HG02798 (cell line): ENCODE measurements around the gene SCARF2.
"Not testable (repeated sequence)": the region's sequence is repeated elsewhere in the genome, so short reads cannot be mapped to it uniquely, and the experiment has no call there.

ENCODE experiments used
- ATAC-seq: cut with Tn5 transposase; IDR thresholded peaks from one replicate; pipeline ENCODE4 v1.9.1; 2021; ENCODE audit warnings: mild to moderate bottlenecking; ENCODE audit not compliant: unreplicated experiment, poor library complexity

Gene SCARF2

GRCh38 chr22:20376281-20376680, 61.3 kb downstream of the SCARF2 start:
- ATAC-seq, result not testable (repeated sequence)
